NOMO-1 treated with dmso at 0.1 percent for 144 hours (cell line): ENCODE data around the gene GABRB1.

Source experiments
- DNase-seq: peaks from one replicate; lab custom pipeline; 2025; ENCODE audit not compliant: unreplicated experiment; lab: John Stamatoyannopoulos, UW

Gene GABRB1

DNA sequence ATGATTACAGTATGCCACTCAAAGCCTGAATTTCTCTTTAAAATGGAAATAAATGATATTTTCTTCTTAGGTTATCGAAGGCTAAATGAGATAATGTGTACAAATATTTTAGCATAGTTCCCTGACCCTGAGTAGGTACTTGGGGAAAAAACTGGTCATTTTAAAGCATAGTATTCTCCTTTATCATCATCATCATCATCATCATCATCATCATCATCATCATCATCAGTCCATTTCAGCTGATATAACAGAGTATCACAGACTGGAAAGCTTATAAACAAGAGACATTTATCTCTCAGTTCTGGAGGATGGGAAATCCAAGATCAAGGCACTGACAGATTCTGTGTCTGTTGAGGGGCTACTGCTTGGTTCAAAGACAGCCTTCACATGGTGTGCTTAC, 13.9 kb downstream of the GABRB1 start:
- no peak for DNase-seq

DNA sequence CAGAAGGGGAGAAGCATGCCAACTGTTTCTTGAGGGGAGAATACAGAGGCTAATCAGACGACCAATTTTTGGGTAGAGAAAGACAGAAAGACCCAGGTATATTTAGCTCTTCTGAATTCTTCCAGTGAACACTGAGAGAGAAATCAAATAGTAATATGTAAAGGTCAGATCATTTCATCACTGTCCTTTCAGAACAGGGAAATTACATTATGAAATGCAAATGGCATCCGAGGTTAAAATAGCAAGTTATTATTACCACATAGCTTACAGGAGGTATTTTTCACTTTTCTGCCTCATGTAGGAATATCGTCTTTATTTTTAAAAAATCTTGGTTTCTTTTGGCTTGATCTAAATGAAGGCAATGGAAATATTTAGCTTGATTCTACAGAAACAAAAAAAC, 18.0 kb downstream of the GABRB1 start:
- DNase-seq: no peak

DNA sequence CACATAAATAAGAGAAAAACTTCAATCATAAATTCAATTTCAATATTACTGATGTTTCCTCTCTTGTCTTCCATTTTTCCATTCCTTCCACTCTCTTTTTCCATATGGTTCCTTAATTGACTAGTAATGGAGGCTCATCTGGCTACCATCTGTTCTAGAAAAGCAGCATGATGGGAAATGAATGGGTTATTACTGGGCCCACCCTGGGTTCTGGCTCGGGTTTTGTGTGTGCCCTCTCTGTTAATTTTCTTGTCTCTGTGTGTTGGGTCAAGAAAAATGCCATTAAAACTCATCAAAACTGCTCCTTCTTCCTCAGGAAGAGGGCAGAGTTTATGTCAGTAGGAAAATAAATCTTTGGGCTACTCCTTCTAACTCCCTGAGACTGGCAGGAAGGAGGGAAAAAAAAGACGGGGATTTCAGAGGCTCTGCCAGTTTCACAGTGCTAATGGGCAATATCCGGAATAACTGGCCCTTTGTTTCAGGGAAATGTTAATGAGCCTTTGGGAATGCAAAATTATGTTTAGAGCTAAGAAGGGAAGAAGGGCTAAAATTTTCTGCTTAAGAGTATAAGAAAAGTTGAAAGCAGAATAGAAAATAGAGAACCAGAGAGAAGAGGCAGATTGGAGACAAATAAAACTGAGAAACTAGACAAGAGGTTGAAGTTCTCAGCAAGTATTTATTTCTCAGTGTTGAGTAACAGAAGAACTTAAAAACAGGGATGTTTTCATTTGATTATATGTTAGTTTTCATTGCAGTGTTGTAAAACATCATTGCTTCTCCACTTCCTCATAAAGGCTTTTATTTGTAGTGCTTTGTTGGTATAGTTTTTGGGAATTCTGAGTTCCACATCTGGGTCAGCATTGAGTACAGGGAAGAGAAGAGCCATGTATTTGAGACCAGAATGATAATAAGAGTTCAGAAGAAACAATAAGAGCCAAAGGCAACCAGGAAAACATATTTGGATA, 19.7 kb downstream of the GABRB1 start:
- no peak for DNase-seq

DNA sequence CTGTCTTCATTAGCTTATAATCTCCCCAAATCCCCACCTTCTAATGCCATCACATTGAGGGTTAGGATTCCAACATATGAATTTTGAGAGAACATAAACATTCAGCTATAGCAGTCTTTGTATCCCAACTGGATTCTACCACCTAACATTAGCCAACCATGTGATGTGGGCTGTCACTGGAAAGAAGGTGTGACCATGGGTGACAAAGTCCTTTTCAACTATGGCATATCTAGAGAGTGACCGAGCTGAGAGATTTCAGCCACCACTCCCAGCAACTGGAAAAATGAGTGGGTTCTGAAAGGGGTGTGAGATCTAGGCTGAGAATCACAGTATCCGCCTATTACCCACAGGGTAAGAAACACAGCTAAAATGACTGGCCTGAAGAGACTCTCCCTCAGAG, 22.1 kb downstream of the GABRB1 start:
- DNase-seq: no peak

DNA sequence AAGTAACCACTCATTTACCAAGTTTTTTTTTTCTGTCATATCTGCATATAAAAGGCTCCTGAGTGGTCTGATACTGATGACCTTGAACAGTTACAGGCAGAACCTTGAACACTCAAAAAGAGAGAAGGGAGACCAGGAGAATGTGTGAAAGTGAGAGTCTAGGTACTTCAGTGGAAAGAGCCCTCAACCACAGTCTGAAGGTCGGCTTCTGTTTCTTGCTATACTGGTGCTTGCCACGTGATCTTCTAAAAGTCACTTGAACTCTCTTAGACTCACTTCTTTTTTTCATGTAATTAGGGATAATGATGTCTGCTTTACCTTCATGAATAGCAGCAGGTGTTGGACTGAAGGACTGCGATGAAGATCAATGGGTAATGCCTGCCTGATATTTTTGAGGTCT, 22.8 kb downstream of the GABRB1 start:
- no peak for DNase-seq

DNA sequence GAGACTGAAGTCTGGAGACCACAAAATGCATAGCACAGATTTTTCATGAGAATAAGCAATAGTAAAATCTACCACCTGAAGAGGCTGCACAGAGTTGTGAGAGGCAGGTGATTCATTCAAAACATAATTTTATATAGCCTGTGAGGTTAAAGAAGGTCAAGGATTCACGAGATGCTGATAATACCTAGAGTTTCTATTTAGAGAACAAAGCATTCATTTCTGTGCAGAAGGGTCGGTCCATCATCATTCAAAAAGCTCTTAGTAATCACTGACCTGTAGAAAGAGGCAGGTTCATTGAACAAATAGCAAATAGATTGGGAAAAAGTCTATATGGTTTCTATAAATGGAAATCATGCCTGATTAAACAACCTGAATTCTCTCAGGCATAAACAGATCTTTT, 26.6 kb downstream of the GABRB1 start:
- no peak for DNase-seq

DNA sequence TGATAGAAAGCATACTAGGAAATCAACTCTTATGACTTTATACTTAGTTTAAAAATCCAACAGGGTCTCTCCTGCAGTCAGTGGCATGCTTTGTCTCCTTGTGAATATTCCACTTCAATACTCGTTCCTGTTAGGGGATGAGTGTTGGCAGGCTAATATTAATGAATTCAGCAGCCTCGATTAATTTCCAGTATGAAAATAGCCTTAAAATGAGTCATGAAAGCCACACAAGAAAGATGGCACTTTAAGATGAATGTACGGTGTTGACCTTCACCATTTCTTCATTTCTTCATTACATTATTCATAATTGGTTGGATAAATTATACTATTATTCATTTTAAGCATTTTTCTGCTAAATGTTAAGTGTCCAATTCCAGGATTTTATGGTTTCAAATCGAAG, 29.2 kb downstream of the GABRB1 start:
- no peak for DNase-seq

DNA sequence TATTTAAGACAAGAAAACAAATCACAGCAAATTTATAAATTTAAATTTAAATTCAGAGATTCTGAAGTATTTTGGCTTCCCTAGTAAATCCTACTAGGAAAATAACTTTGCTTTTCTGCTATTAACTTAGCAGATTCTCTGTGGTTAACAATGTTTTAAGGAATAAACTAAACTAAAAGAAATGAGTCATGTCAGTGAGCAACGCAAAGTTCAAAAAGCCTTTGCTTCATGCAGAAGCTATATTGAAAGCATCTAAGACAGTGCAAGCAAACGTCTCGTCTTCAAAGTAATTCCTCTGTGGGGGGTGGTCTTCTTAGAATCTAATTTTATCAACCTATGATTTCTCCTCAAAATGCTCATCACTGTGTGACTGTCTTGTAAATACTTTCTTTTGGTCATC, 30.1 kb downstream of the GABRB1 start:
- no peak for DNase-seq

DNA sequence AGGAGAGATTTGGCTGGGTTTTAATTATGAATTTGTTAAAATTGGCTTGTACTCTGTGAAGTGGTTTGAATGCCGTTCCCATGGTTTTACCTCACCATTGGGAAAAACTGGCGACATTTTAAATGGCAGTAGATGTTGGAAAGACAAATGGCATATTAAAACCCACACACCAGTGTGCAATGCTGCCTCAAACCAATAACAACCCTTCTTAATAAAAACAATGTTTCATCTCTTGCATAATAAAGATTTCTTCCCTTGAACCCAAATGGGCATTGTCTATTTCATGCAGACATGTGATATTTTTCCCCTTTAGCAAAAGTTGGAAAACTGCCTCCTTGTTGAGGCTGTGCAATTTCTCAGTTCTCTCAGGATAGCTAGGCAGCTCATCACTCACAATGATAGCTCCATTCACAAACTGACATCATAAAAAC, 33.7 kb downstream of the GABRB1 start:
- no peak for DNase-seq

DNA sequence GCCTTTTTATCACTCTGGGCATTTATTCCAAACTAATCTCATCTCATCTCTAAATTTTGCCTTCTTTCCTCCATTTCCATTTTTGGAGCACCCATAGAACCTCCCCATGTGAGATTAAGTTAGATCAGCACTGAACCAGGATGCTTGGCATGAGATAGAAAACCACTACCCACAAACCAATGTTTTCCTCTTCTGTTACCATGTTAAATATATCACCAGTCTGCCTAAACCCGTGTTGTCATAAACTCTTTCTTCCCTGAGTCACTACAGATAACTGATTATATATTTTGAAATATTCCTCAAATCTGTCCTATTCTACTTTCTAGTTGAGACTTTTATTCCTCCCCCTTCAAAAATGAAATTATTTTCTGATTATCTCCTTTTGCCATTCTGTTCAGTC, 37.6 kb downstream of the GABRB1 start:
- no peak for DNase-seq

DNA sequence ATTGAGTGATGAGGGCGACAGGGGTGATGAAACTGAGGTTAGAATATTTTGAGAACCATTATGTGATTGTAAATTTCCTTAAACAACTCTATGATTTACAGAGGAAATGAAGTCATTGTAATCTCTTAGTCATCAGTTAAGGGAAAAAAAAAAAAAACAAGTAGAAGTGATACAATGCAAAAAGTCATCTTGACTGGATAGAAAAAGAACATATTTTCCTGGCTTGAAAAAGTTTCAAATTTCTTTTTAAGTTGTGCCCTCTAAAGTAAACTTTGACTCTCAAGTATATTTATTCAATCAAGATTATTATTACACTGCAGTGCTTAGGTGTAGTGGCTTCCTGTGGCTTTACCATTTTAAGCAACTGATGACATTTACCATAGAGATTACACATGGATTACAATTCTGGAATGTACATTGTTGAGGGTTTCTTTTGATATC, 40.6 kb downstream of the GABRB1 start:
- DNase-seq: peak; percentile 21

DNA sequence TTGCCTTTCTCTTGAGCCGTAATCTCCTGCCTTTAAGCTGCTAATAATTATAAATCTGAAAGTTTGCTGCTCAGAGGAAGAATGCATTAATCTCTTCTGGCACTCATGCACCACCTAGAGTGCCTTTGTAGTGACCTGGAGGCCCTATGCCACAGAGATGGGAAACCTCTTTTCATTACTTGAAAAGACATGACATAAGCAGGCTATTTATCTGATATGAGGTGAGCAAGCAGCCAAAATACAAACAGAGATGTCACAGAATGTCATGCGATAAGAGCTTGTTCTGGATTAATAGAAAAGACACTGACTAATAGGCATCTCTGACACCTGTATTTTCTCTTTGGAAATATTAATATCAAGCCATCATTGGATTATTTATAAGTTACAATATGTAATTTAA, 42.3 kb downstream of the GABRB1 start:
- no peak for DNase-seq

DNA sequence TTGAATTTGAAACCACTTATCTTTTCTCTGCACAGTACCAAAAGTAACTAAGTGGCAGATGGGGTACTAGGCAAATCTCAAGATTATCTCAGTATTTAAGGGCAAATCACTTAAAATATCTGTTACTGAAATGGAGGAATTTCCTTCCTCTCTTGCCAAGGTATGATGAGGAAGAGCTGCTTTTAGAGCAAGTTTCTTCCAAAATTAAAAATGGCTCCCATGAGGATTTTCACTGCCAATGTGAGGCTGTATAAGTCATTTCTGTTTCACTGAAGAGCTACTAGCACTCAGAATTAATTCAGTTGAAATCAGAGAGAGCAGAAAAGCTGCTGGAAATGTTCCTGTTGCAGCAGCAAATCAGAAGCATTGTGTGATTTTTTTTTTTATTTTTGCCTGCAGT, 43.4 kb downstream of the GABRB1 start:
- no peak for DNase-seq

DNA sequence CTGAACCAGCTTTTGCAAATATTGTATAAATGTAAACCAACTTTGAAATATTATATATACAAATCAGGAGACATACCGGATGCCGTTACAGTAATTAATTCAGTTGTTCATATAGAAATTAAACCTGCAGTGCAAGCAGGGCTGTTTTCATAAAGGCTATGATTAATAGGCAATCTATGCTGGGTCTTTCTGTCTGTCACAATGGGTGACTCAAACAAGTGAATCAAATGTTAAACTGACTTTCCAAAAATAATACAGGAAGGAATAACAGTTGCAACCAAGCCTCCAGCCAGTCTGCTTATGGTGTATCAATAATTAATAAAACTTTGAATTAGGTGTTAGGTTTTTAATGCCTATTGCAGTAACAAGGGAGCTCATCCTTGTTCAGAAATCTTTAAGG, 43.9 kb downstream of the GABRB1 start:
- no peak for DNase-seq

DNA sequence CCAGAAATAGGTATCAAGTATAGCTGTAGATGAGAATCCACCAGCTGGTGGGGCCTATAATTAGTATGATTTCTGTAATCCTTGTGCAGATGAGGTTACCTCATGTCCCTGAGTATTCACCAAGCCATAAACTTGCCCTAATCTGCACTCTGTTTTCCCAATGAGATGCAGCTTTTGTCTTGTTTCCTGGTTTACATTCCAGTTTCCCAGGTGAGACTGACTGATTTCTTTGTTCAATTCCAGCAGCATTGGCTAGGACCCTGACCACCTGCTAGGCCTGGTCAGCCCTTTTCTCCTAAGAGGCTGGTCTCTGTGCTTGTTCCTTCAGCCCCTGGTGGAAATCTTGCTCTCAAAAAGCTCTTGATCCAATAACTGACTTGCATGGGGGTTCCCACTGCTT, 44.6 kb downstream of the GABRB1 start:
- no peak for DNase-seq

DNA sequence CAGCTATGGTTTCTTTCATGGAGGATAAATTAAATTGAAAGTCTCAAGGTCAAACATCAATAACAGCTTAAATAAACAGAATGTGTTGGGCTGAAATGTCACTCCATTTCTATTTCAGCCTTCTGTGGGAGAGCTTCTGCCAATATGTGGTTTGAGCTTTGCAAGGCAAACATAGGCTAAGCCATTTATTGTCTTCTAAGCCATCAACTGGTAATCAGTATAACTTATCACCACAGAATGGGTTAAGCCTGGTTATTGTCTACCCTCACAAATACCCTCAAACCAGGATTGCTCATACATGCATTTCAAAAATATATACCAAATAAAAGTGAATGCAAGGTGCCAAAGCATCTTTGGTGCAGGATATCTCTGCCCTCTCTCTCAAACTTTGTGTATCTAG, 52.7 kb downstream of the GABRB1 start:
- no peak for DNase-seq

DNA sequence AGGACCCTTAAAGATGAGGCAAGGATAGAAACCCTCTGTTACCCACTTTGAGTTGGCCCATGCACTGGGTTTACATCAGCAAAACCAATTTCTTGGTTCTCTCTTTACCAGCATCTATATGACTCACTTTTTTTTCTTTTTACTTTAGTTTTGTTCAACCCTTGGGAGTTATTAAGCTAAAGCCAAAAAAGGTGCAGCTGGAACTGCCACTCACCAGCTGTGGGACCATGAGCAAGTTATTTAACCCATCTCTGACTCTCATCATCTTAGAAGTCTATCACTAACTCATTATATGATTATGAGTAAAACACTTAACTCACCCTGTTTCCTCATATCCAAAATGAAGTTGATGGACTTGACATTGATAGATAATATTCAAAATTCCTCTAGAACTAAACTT, 53.4 kb downstream of the GABRB1 start:
- no peak for DNase-seq

DNA sequence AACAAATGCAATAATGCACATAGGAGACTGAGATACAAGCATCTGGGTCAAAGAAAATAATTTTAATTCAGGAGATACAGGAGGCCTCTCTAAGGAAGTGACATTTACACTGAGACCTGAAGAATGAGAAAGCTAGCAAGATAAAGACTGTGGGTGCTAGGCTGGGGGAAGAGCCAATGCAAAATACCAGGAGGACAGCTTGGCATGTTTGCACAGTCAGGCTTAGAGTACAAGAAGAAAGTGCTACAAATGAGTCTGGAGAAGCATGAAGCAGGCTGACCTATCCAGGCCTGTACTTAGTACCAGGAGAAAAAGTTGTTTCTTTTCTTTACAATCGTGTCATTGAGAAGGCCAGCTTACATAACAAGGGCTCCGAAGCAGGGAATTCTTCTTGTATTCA, 56.9 kb downstream of the GABRB1 start:
- DNase-seq: no peak

DNA sequence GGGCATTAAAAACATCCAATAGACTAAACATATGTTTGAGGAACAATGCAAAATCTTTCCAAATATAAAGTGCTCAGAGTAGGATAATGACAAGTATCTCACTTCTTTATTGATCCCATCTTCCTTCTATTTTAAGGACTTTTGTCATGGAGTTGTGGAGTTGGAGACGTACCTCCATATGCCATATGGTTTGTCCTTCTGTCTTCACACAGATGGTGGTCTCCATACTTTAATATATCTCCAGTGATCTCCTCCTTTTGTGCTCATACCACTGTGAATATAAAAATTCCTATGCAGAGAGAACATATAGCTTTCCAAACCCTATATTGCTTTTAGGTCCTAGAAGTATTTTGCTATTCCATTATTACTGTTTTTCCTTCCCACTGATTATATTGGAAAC, 64.5 kb downstream of the GABRB1 start:
- no peak for DNase-seq

DNA sequence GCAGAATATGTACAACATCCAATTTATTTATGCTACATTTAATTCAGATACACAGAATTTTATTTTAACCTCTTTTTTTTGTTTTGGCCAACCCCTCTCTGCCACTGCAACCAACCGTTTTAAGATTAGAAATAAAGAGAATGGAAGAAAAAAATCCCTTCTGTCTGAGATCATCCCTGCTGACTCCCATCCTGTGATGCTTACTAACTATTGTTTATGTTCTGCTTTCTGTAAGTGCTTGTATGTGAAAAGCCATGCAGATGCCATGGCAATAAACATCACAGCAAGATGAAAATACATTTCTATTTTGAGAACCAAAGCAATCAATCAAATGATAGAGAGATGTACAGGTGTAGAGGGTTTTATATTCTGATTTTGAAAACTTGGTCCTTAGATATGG, 70.1 kb downstream of the GABRB1 start:
- DNase-seq: no peak

DNA sequence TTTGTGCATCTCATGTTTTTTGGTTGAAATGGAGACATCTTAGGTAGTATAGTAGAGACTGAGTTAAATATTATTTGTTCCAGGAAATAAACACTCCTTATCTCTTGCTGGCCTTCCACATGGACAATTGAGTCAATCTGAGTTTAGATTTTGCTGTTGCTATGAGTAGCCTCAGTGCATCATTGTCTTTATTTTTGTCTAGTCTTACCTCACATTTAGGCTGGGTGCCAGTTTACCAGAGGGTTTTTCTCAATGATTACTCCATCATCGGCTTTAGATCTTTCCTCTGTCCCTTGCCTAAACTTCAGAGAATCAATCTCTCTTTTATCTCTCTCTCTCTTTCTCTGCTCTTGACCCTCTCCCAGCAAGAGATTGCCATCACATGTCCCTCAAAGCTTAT, 73.6 kb downstream of the GABRB1 start:
- DNase-seq: no peak

DNA sequence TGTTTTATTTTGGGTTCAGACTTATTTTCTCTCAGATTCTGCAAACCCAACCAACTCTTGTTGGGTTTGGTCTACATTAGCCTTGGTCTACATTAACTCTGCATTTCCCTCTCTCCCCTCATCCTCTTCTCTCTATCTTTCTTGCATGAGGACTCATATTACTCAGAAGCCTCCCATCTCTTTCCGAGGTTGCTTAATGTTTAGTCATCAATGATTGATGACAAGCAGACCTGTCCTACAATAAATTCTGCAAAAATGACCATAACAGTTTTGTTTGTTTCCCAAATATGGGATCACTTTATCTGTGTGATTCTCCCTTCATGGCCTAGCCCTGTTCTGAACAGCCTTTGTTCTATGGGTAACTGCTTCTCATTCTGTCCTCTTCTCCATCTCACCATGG, 75.2 kb downstream of the GABRB1 start:
- DNase-seq: no peak

DNA sequence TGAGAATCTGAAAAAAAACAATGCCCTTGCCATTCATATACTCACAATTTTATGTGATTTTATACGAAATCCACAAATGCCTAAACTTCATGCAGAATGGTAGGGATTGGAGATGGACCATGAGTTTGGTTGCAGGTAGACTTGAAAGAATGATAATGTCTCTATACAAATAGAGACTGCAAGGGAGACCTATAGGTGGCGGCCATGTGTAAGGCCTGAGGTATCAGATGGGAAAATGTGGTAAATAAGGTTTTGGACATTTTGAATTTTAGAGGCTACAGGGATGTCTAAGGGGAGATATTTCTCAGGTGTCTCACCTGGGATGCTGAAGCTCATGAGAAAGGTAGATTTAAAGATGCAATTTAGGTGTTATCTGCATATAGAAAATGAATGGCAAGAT, 78.0 kb downstream of the GABRB1 start:
- DNase-seq: no peak
